Adipocyte (in vitro differentiated cells): ENCODE data around the gene RBM18.

Experiments
- DNase-seq: peaks from one replicate; pipeline ENCODE4 v3.0.0-alpha.2; 2015; ENCODE audit warnings: low read depth
- H3K27me3 ChIP-seq: replicated peaks from 2 replicates; pipeline ENCODE4 v1.7.0; 2013; ENCODE audit warnings: mild to moderate bottlenecking, low read length, moderate library complexity; ENCODE audit not compliant: control insufficient read depth, insufficient read depth
- H3K36me3 ChIP-seq: 2 replicates; pipeline ENCODE4 v1.7.0; 2013; ENCODE audit warnings: low read length, mild to moderate bottlenecking, moderate library complexity; ENCODE audit not compliant: control insufficient read depth, insufficient read depth, severe bottlenecking
- H3K4me1 ChIP-seq: 2 replicates; pipeline ENCODE4 v1.7.0; 2013; ENCODE audit warnings: mild to moderate bottlenecking, low read length, moderate library complexity; ENCODE audit not compliant: control insufficient read depth, insufficient read depth
- H3K4me3 ChIP-seq: 2 replicates; pipeline ENCODE4 v1.7.0; 2013; ENCODE audit warnings: mild to moderate bottlenecking, low read length, moderate library complexity
- H3K9ac ChIP-seq: 2 replicates; pipeline ENCODE4 v1.7.0; 2013; ENCODE audit warnings: mild to moderate bottlenecking, low read length, moderate library complexity
- H3K9me3 ChIP-seq: 2 replicates; pipeline ENCODE4 v1.7.0; 2013; ENCODE audit warnings: mild to moderate bottlenecking, low read length, moderate library complexity; ENCODE audit not compliant: control insufficient read depth

Gene RBM18, protein sequence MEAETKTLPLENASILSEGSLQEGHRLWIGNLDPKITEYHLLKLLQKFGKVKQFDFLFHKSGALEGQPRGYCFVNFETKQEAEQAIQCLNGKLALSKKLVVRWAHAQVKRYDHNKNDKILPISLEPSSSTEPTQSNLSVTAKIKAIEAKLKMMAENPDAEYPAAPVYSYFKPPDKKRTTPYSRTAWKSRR

DNA sequence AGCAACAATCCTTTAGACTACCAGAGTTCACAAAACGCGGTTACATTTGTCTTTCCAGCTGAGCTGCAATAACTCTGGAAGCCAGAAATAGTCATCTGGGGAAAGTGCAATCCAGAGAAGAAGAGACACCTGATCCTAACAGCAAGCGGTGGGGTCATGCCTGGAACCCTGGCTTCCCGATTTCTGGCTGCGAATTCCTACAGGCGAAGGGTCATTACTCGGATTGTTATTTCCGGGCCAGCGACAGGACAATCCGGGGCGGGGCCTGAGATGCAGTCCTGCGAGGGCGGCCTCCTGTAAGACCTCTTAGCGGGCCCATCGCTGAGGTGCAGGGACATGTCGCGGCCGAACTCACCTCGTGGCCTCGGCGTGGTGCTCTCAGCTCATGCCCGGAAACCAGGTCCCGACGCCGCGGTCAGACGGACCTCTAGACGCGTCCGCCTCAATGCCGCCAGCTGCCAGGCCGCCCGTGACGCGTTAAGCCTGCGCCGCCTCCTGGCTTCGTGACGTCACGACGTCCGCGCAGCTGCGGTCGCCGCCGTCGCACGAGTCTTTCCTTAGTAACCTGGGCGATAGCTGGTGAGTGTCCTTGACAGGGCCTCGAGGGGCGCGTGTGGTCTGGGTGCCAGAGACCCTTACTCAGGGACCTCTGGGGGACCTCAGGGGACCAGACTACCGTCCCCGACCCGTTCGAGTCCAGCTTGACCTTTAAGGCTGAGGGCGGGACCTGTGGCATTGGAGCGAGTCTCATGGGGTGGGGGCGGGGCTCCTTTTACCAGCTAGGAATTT is at the start of gene RBM18, which contains the start of gene MRRF:
RBM18 (minus strand) TSS at position 481 of the 789 bp plus-strand sequence. CDS start 3,348 bp downstream, outside the sequence.
MRRF (plus strand) TSS at position 523 of the 789 bp plus-strand sequence. CDS start 6,010 bp downstream, outside the sequence.
- Histone ChIP-seq H3K9me3 (no peaks in the 10 kb centered on the region), H3K27me3 (no peaks in the 10 kb centered on the region), H3K4me3 (peak within 1 kb of the TSS; percentile 88), H3K9ac (peak within 1 kb of the TSS; percentile 90), H3K4me1 (peaks cover 41% of the 10 kb centered on the region), H3K36me3 (peaks cover 16% of the 10 kb centered on the region)
- peak; percentile 96 for DNase-seq

DNA sequence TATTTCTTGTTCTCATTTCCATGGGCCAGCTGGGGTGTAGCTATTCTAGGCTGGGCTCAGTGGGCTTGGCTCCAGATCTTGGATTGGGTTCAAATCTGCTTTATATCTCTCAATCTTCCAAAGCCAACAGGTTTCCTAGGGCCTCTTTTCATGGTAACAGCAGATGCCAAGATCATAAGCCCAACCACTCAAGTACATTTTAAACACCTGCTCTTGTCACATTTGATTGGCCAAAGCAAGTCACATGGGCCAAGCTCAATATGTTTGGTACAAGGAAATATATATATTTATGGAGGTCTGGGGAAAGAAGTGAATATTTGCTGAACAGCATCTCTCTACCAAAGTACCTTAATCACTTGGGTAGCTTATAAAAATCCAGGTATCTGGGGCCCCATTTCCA is 49.5 kb upstream of the RBM18 start:
- Histone ChIP-seq H3K9ac (no peak overlapping the region), H3K4me1 (peaks cover 12% of the 10 kb centered on the region), H3K9me3 (no peaks in the 10 kb centered on the region), H3K27me3 (no peaks in the 10 kb centered on the region), H3K4me3 (no peak overlapping the region), H3K36me3 (peaks cover 61% of the 10 kb centered on the region)
- DNase-seq, result no peak

DNA sequence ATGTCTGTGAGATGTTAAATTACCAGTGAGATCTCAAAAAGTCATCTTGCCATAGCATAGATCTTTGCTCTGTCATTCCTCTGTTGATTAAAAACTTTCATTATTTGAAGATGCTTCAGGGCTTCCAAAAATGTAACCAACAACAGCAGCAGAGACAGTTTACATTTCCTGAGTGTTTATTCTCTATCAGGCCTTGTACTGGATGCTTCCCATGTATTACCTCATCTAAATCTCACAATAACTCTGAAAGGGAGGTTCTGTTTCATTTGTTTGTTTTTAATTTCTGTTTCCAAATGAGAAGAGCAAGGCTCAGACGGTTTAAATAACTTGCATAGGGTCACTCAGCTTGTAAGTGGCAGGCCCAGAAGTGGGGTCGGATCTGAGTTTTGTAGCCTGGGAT is 45.2 kb upstream of the RBM18 start:
- peak; percentile 11 for DNase-seq

DNA sequence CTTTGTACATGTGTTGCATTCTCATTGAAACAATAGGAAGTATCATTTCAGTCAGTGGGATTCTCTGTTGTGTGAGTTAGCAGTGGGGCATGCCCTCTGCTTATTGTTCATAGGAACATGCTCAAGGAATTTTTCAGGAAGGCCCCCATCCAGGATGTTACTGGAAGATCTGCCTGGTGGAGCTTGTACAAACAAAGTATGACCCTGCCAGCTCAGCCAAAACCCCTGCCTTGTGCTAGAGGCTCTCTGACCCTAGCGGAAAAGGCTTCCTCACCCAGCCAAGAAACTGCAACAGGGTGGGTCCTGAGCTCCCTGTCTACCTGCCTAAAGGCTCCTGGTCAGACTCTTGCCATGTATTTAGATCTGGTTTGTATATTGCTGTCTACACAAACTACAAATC is 43.3 kb upstream of the RBM18 start:
- no peaks in the 10 kb centered on the region for H3K27me3 ChIP-seq
- H3K9ac ChIP-seq, result no peak overlapping the region
- H3K4me1 ChIP-seq, result peaks cover 15% of the 10 kb centered on the region
- H3K36me3 ChIP-seq, result peaks cover 63% of the 10 kb centered on the region
- no peaks in the 10 kb centered on the region for H3K9me3 ChIP-seq
- no peak overlapping the region for H3K4me3 ChIP-seq
- no peak for DNase-seq

More for the DNA sequence above, 45.2 kb upstream of the RBM18 start:
- no peaks in the 10 kb centered on the region for H3K27me3 ChIP-seq
- H3K9me3 ChIP-seq, result no peaks in the 10 kb centered on the region
- H3K4me1 ChIP-seq, result peaks cover 5% of the 10 kb centered on the region
- peaks cover 79% of the 10 kb centered on the region for H3K36me3 ChIP-seq
- no peak overlapping the region for H3K4me3 ChIP-seq
- no peak overlapping the region for H3K9ac ChIP-seq

DNA sequence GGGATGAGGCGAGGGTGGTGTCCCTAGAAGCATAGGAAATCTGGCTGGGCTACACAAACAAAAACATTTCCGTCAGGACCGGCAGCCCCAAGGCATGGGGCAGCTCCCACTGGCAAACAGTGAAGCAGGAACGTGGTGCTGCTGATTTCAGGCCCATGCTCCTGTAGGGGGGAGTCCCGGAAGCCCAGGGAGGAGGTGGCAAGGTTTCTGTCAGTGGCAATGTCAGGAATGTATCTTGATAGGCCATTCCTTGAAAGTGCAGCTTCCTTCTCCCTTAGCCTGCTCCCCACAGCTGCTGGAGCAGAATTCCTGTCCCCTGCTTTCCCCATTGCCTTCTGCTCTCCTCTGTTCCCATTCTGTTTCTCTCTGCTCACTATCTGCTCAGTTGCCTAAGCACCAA is 42.4 kb upstream of the RBM18 start:
- no peak overlapping the region for H3K4me3 ChIP-seq
- H3K9me3 ChIP-seq, result no peaks in the 10 kb centered on the region
- no peaks in the 10 kb centered on the region for H3K27me3 ChIP-seq
- peaks cover 58% of the 10 kb centered on the region for H3K36me3 ChIP-seq
- DNase-seq, result no peak
- no peak overlapping the region for H3K9ac ChIP-seq
- peaks cover 15% of the 10 kb centered on the region for H3K4me1 ChIP-seq

DNA sequence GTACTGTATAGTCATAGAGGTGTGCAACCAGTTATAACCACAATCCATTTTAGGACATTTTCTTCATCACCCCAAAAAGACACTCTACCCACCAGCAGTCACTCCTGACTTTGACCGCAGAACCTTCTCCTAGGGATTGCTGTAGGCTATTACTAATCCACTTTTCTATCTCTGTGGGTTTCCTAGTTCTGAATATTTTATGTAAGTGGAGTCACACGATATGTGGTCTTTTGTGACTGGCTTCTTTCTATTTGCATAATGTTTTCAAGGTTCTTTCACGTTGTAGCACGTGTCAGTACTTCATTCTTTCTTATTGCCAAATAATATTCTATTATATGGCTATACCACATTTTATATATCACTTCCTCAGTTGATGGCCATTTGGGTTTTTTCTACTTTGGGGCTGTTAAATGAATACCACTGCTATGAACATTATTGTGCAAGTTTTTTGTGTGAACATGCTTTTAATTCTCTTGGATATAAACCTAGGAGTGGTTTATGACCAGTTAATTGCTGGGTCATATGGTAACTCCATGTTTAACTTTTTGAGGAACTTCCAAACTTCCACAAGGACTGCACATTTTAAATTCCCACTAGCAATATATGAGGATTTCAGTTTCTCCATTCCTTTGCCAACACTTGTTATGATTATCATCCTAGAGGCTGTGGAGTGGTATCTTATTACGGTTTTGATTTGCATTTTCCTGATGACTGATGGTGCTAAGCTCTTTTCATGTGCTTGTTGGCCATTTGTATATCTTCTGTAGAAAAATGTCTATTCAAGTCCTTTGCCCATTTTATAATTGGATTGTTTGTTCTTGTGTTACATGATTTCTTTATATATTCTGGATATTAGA is 37.8 kb upstream of the RBM18 start:
- no peak overlapping the region for H3K4me3 ChIP-seq
- peaks cover 15% of the 10 kb centered on the region for H3K4me1 ChIP-seq
- no peak for DNase-seq
- H3K36me3 ChIP-seq, result peaks cover 52% of the 10 kb centered on the region
- H3K27me3 ChIP-seq, result no peaks in the 10 kb centered on the region
- H3K9ac ChIP-seq, result no peak overlapping the region
- no peaks in the 10 kb centered on the region for H3K9me3 ChIP-seq

DNA sequence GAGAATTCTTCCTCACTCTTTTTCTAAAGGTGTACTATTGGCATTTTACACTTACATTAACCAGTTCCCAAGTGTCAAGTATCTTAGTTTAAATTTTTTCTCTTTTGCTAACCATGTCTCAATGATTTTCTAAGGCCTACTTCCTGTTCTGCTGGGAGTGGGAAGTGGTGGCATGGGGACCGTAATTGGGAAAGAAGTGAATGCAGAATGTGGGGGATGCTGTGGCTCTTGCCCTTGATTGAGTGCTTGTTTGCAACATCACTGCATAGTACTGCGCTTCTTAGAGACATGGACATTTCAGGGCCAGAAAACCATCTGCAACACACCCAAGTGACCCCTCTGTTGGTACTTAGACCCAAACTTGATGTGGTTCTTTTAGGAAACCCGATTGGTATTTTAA is 32.9 kb upstream of the RBM18 start:
- Histone ChIP-seq H3K36me3 (peaks cover 65% of the 10 kb centered on the region), H3K4me3 (no peak overlapping the region), H3K9me3 (no peaks in the 10 kb centered on the region), H3K9ac (no peak overlapping the region), H3K4me1 (no peaks in the 10 kb centered on the region), H3K27me3 (no peaks in the 10 kb centered on the region)
- DNase-seq, result no peak

DNA sequence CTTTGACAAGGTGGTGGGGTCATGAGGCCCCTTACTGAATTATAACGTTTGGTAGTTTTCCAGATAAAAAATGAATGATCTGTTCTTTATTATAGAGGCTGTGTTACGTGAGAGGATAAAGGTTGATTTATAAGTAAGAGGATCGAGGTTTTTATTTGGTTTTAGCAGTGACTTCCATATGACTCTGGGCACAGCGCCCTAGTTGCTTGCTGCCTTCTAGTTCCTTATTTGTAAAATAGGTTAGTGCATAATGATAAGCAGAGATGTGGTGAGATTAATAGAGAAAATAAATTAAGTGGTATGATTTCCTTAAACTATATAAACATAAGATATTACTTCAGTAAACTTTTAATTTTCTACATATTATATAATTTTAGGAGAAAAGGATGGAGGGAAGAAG is 29.9 kb upstream of the RBM18 start:
- Histone ChIP-seq H3K9me3 (no peaks in the 10 kb centered on the region), H3K27me3 (no peaks in the 10 kb centered on the region), H3K4me3 (no peak overlapping the region), H3K36me3 (peaks cover 60% of the 10 kb centered on the region), H3K4me1 (peaks cover 7% of the 10 kb centered on the region), H3K9ac (no peak overlapping the region)
- DNase-seq, result no peak

DNA sequence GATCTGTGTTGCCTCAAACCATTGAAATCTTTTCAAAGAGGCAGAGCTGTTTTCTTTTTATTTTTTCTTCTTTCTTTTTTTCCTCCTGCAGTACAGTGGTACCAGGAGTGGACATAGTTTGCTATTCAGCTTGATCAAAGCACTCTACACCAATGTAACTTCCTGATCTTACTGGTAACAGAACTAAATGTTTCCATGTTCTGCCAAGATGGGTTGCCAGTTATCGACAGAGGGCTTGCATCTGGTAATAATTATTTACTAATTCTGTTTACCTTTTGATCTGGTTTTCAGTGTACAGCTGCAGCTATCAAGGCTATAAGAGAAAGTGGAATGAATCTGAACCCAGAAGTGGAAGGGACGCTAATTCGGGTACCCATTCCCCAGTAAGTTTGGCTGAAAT is 26.8 kb upstream of the RBM18 start:
- H3K9me3 ChIP-seq, result no peaks in the 10 kb centered on the region
- no peak for DNase-seq
- H3K9ac ChIP-seq, result no peak overlapping the region
- no peak overlapping the region for H3K4me3 ChIP-seq
- peaks cover 7% of the 10 kb centered on the region for H3K4me1 ChIP-seq
- H3K27me3 ChIP-seq, result no peaks in the 10 kb centered on the region
- peaks cover 64% of the 10 kb centered on the region for H3K36me3 ChIP-seq

DNA sequence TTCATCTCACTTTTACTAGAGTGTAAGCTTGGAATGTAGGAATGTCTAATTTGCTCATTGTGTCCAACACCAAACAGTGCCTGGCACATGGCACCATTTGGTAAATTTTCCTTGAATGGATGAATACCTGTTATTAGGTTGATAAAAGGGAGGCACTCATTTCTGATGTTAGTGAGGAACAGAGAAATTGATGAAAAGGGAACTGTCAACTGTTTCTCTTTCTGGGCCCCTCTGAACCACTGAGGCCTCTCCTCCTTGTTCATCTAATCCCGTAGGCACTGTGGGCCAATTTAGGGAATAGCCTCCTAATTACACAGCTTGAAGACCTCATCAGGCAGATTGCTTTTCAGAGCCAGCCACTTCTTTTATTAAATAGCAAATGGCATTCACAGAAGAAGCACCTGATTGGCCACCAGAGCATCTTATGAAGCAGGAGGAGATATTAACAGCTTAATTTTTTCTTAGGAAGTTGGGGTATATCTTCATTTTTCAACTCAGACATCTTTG is 22.6 kb upstream of the RBM18 start:
- H3K9ac ChIP-seq, result no peak overlapping the region
- no peaks in the 10 kb centered on the region for H3K9me3 ChIP-seq
- H3K4me1 ChIP-seq, result peaks cover 7% of the 10 kb centered on the region
- H3K36me3 ChIP-seq, result peaks cover 63% of the 10 kb centered on the region
- no peaks in the 10 kb centered on the region for H3K27me3 ChIP-seq
- DNase-seq, result no peak
- no peak overlapping the region for H3K4me3 ChIP-seq

DNA sequence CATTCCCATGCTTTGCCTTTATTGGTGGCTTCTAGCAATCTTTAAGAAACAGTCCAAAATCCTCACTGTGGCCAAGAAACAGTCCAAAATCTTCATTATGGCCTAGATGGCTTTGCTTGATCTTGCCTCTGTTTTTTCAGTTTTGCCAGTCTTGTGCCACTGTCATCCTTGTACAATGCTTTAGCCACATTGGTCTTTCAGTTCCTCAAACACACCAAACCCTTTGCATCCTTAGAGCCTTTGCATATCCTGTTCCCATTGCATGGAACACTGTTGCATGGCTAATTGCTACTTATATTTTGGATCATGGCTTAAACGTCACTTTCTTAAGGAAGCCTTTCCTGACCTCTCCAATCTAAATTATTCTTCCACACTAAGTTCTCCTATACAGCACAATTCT is 22.1 kb upstream of the RBM18 start:
- no peaks in the 10 kb centered on the region for H3K27me3 ChIP-seq
- H3K36me3 ChIP-seq, result peaks cover 63% of the 10 kb centered on the region
- H3K9me3 ChIP-seq, result no peaks in the 10 kb centered on the region
- no peak for DNase-seq
- no peak overlapping the region for H3K4me3 ChIP-seq
- H3K4me1 ChIP-seq, result peaks cover 7% of the 10 kb centered on the region
- H3K9ac ChIP-seq, result no peak overlapping the region
